KMS-11 (cell line): ENCODE data around the gene GPR150.

Source experiments
- H2AFZ ChIP-seq: fragments of 200-600 bp; sonication (generic); 2 replicates; pipeline ENCODE4 v1.6.1; 2016; ENCODE audit warnings: antibody characterized with exemption, mixed run types, low read depth
- H3K27ac ChIP-seq: fragments of 200-600 bp; sonication (generic); 2 replicates; pipeline ENCODE4 v1.6.1; 2016; ENCODE audit warnings: mild to moderate bottlenecking, mixed run types
- H3K27me3 ChIP-seq: fragments of 200-600 bp; sonication (generic); 2 replicates; pipeline ENCODE4 v1.6.1; 2017; ENCODE audit warnings: mild to moderate bottlenecking, low read depth, mixed run types, moderate library complexity; ENCODE audit not compliant: insufficient read depth
- H3K36me3 ChIP-seq: fragments of 200-600 bp; sonication (generic); 2 replicates; pipeline ENCODE4 v1.6.1; 2017; ENCODE audit warnings: mild to moderate bottlenecking, mixed run types; ENCODE audit not compliant: insufficient read depth
- H3K4me1 ChIP-seq: fragments of 200-600 bp; sonication (generic); 2 replicates; pipeline ENCODE4 v1.6.1; 2016; ENCODE audit warnings: mild to moderate bottlenecking, low read depth, mixed run types; ENCODE audit not compliant: poor library complexity, severe bottlenecking
- H3K4me2 ChIP-seq: fragments of 200-600 bp; sonication (generic); 2 replicates; pipeline ENCODE4 v1.7.0; 2016; ENCODE audit warnings: mild to moderate bottlenecking, mixed run types
- H3K4me3 ChIP-seq: fragments of 200-600 bp; sonication (generic); IDR thresholded peaks from 2 replicates; pipeline ENCODE4 v1.6.1; 2017; ENCODE audit warnings: low read depth, low read length, mixed read lengths; ENCODE audit not compliant: insufficient read depth
- H3K79me2 ChIP-seq: fragments of 200-600 bp; sonication (generic); 2 replicates; pipeline ENCODE4 v1.6.1; 2016; ENCODE audit warnings: low read depth, mixed run types; ENCODE audit not compliant: insufficient read depth
- H3K9ac ChIP-seq: fragments of 200-600 bp; sonication (generic); 2 replicates; pipeline ENCODE4 v1.6.1; 2016; ENCODE audit warnings: mild to moderate bottlenecking, mixed run types
- H4K20me1 ChIP-seq: fragments of 200-600 bp; sonication (generic); 2 replicates; pipeline ENCODE4 v1.6.1; 2016; ENCODE audit warnings: mild to moderate bottlenecking, mixed run types; ENCODE audit not compliant: insufficient read depth
- TF ChIP-seq, protein P1 (sequence below): fragments of 200-600 bp; sonication (generic); conservative IDR thresholded peaks from 2 replicates; pipeline ENCODE4 v1.6.1; 2017; ENCODE audit warnings: low read depth, mild to moderate bottlenecking, antibody characterized with exemption, low read length, moderate library complexity, mixed read lengths

Gene GPR150

DNA sequence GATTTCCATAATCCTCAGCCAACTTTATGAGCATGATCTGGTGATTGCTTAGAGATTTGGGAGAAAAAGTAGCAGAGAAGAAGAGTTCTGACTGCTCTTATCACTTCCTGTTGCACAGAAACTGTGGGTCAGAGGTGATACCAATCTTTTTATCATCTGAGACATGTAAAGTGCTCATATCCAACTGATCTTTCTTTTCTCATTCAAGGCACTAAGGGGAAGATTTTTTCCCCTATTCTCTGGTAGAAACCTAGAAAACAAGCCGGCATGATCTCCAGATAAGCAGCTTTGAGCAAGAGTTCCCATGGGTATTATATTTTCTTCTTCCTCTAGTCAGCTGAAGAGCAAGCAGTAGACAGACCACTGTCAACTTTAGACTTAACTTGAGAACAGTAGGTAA, 29.0 kb upstream of the GPR150 start:
- H3K4me1 ChIP-seq, result no peaks in the 10 kb centered on the region
- H3K27me3 ChIP-seq, result no peaks in the 10 kb centered on the region
- H3K4me3 ChIP-seq, result no peak overlapping the region
- no peak overlapping the region for H3K4me2 ChIP-seq
- no peaks in the 10 kb centered on the region for H3K36me3 ChIP-seq
- H2AFZ ChIP-seq, result no peak overlapping the region
- no peaks in the 10 kb centered on the region for H4K20me1 ChIP-seq
- no peaks in the 10 kb centered on the region for H3K79me2 ChIP-seq
- no peak overlapping the region for H3K27ac ChIP-seq
- TF ChIP-seq, protein P1, sequence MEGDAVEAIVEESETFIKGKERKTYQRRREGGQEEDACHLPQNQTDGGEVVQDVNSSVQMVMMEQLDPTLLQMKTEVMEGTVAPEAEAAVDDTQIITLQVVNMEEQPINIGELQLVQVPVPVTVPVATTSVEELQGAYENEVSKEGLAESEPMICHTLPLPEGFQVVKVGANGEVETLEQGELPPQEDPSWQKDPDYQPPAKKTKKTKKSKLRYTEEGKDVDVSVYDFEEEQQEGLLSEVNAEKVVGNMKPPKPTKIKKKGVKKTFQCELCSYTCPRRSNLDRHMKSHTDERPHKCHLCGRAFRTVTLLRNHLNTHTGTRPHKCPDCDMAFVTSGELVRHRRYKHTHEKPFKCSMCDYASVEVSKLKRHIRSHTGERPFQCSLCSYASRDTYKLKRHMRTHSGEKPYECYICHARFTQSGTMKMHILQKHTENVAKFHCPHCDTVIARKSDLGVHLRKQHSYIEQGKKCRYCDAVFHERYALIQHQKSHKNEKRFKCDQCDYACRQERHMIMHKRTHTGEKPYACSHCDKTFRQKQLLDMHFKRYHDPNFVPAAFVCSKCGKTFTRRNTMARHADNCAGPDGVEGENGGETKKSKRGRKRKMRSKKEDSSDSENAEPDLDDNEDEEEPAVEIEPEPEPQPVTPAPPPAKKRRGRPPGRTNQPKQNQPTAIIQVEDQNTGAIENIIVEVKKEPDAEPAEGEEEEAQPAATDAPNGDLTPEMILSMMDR, result no peak
- H3K9ac ChIP-seq, result no peak overlapping the region

DNA sequence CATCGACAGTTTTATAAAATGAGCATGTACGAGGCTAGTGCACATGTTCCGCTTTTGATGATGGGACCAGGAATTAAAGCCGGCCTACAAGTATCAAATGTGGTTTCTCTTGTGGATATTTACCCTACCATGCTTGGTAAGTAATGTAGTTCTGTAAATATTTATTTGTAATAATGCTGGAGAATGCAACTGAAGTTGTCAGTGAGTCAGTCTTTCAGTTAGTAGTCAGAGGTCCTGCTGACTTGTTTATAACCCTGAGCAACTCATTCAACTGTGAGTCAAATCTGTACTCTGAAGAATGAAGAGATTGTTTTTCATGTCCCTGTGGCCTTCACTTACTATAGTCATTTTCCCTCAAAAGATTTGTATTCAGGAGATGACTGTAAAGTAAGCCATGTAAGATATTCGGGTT, 28.4 kb upstream of the GPR150 start:
- Histone ChIP-seq H3K4me2 (no peak overlapping the region), H2AFZ (no peak overlapping the region), H3K9ac (no peak overlapping the region), H3K27me3 (no peaks in the 10 kb centered on the region), H3K79me2 (no peaks in the 10 kb centered on the region), H3K4me1 (no peaks in the 10 kb centered on the region), H3K4me3 (no peak overlapping the region), H4K20me1 (no peaks in the 10 kb centered on the region), H3K36me3 (no peaks in the 10 kb centered on the region), H3K27ac (no peak overlapping the region)
- TF ChIP-seq, protein P1, result no peak

DNA sequence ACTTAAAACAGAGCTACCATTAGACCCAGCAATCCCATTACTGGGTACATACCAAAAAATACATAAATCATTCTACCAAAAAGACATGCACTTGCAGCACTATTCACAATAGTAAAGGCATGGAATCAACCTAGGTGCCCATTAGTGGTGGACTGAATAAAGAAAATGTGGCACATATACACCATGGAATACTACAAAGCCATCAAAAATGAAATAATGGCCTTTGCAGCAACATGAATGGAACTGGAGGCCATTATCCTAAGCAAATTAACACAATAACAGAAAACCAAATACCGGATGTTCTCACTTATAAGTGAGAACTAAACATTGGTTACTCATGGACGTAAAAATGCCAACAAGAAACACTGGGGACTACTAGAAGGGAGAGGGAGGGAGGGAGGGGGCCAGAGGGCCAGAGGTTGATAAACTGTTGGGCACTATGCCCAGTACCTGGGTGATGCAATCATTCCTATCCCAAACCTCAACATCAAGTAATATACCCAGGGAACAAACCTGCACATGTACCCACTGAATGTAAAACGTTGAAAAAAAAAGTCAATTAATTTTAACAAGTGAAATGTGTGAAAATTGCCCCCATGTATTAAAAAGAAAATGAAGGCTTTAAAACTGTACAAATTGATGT, 24.5 kb upstream of the GPR150 start:
- H3K36me3 ChIP-seq, result no peaks in the 10 kb centered on the region
- TF ChIP-seq, protein P1, result no peak
- H3K4me2 ChIP-seq, result no peak overlapping the region
- no peaks in the 10 kb centered on the region for H3K27me3 ChIP-seq
- no peak overlapping the region for H3K27ac ChIP-seq
- no peaks in the 10 kb centered on the region for H3K4me1 ChIP-seq
- no peaks in the 10 kb centered on the region for H4K20me1 ChIP-seq
- no peak overlapping the region for H3K9ac ChIP-seq
- no peak overlapping the region for H3K4me3 ChIP-seq
- H3K79me2 ChIP-seq, result no peaks in the 10 kb centered on the region
- no peak overlapping the region for H2AFZ ChIP-seq

DNA sequence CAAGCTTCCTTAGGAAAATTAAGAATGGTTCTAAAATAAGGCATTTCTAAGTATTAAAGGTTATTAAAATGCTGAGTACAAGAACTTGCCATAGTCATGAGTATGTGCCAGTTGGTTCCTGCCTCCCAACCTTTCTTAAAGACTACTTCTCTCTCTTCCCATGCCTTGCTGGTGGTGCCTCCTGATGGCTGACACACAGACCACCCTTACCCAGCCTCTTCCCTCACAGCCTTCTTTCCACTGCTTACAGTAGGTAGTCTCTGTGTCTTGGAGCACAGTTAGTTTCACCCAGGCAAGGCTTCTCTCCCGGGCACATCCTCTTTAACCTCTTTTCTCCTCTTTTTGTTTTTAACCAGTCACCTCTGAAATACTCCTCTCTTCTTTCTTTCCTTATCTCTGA, 20.6 kb upstream of the GPR150 start:
- Histone ChIP-seq H3K4me1 (no peaks in the 10 kb centered on the region), H3K9ac (no peak overlapping the region), H3K4me2 (no peak overlapping the region), H3K36me3 (no peaks in the 10 kb centered on the region), H4K20me1 (no peaks in the 10 kb centered on the region), H3K4me3 (no peak overlapping the region), H3K27me3 (no peaks in the 10 kb centered on the region), H3K27ac (no peak overlapping the region), H2AFZ (no peak overlapping the region), H3K79me2 (no peaks in the 10 kb centered on the region)
- TF ChIP-seq, protein P1, result no peak
